ENCODE data around the gene ILF3. TPM values are rescaled to one million over a fixed set of nuclear protein-coding genes. Genes with fewer than 3 reads are reported as not detected.

ILF3 gene
- total and polyA plus RNA-seq, 2 of the 13 experiments (the other 11 are each of a cell fraction or from before 2014, with no cell fraction given) = 120 to 173 TPM

DNA sequence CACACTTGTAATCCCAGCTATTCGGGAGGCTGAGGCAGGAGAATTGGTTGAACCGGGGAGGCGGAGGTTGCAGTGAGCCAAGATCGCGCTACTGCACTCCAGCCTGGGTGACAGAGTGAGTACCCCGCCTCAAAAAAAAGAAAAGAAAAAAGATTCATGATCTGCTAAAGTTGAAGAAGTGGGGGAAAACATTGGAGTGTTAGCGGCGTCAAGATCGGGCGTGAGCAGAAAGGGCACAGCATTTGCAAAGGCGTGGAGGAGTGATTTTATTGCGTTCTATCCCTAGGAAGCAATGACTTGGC is 62.9 kb downstream of the ILF3 start:
- no peak for DNase-seq (ENCODE audit: low spot score)
- WGBS (ENCODE audit: low lambda C conversion rate) = 82% methylated on average over 12 of the region's 12 CpGs
- ATAC-seq = no peak
- H3K27ac ChIP-seq (ENCODE audit: extremely low read length, insufficient read depth, low read length) = peak overlapping the region; percentile 8
- FAIRE-seq = no peak
- peaks cover 27% of the 10 kb centered on the region for H4K20me1 ChIP-seq (ENCODE audit: insufficient read depth, low read length)
- intact Hi-C loops (cut with micrococcal nuclease; ENCODE audit: unreplicated experiment) = loop anchor here (1.0 to 10.0 kb wide), 5 partner anchors 32 to 147 kb away; partner anchors contain the start of gene TMED1
- H3K27me3 ChIP-seq (ENCODE audit: control insufficient read depth in 1 of 2, insufficient read depth in 2 of 2, low read length in 2 of 2) = no peaks in the 10 kb centered on the region; a peak in 1 of 5 replicates
- peaks cover 4 to 8% of the 10 kb centered on the region in 2 experiments for H3K36me3 ChIP-seq (replicated peaks in 1 of 2; ENCODE audit: control insufficient read depth in 1 of 2, insufficient read depth in 2 of 2, low read length in 2 of 2)
- ChIA-PET CTCF (ENCODE audit: low intra/inter-chr PET ratio, low total read pairs) (interaction anchor here (2.6 kb wide), 1 partner anchor 53 kb away, joined by 18 read pairs; no protein-coding TSS in a partner anchor), POLR2A (interaction anchor here (0.6 to 2.5 kb wide), 20 partner anchors 10 to 225 kb away, joined by 3 to 28 read pairs (median 4); partner anchors contain the start of genes QTRT1 and TMED1)
- H2AFZ ChIP-seq (ENCODE audit: low read length) = no peak overlapping the region
- no TSS peak for BruUV-seq (replicated peaks)
- H3K9ac ChIP-seq (ENCODE audit: insufficient read depth, low read depth, low read length) = no peak overlapping the region
- no peak overlapping the region for H3K4me3 ChIP-seq (replicated peaks in 1 of 3; ENCODE audit: insufficient read depth in 1 of 3, low read depth in 2 of 3, low read length in 3 of 3)
- in situ Hi-C loops (cut with HindIII; ENCODE audit: extremely low pct_ligation_motif_present, low pct_unique_long_range_greater_than_20kb) = loop anchor here (5.0 kb wide), 1 partner anchor 50 kb away; no protein-coding TSS in a partner anchor
- H3K9me3 ChIP-seq (ENCODE audit: low read length) = no peaks in the 10 kb centered on the region
- peaks cover 38% of the 10 kb centered on the region for H3K4me1 ChIP-seq (ENCODE audit: insufficient read depth, low read length)
- H3K4me2 ChIP-seq (ENCODE audit: low read depth, low read length) = peak overlapping the region; percentile 21
- H3K79me2 ChIP-seq (ENCODE audit: insufficient read depth, low read length) = peaks cover 39% of the 10 kb centered on the region
- TF ChIP-seq, protein P1, sequence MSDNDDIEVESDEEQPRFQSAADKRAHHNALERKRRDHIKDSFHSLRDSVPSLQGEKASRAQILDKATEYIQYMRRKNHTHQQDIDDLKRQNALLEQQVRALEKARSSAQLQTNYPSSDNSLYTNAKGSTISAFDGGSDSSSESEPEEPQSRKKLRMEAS (IDR thresholded peaks at IDR 0.05) = 0 out of 2 replicates have a peak, but pooled peaks have one; percentile 1
- TF ChIP-seq NPAS2 (CRISPR knock-in tag; IDR thresholded peaks at IDR 0.05; ENCODE audit: borderline replicate concordance) = no peak
- TF ChIP-seq MTA1 (CRISPR knock-in tag; IDR thresholded peaks at IDR 0.05; ENCODE audit: borderline replicate concordance) = no peak
- TF ChIP-seq MTF1 (CRISPR knock-in tag; IDR thresholded peaks at IDR 0.05) = no peak
- peak; percentile 18; the same call in 1 of the 2 replicates for TF ChIP-seq KMT2A (CRISPR knock-in tag; IDR thresholded peaks at IDR 0.05)
- peak; percentile 22; the same call in 1 of the 2 replicates for TF ChIP-seq SRY (CRISPR knock-in tag; IDR thresholded peaks at IDR 0.05)
- TF ChIP-seq, protein P2, sequence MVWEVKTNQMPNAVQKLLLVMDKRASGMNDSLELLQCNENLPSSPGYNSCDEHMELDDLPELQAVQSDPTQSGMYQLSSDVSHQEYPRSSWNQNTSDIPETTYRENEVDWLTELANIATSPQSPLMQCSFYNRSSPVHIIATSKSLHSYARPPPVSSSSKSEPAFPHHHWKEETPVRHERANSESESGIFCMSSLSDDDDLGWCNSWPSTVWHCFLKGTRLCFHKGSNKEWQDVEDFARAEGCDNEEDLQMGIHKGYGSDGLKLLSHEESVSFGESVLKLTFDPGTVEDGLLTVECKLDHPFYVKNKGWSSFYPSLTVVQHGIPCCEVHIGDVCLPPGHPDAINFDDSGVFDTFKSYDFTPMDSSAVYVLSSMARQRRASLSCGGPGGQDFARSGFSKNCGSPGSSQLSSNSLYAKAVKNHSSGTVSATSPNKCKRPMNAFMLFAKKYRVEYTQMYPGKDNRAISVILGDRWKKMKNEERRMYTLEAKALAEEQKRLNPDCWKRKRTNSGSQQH (CRISPR knock-in tag; IDR thresholded peaks at IDR 0.05; ENCODE audit: low read depth) = 0 out of 2 replicates have a peak, but pooled peaks have one; percentile 46
- TF ChIP-seq ZNF224 (CRISPR knock-in tag; IDR thresholded peaks at IDR 0.05) = 0 out of 2 replicates have a peak, but pooled peaks have one; percentile 28
- TF ChIP-seq, protein P3, sequence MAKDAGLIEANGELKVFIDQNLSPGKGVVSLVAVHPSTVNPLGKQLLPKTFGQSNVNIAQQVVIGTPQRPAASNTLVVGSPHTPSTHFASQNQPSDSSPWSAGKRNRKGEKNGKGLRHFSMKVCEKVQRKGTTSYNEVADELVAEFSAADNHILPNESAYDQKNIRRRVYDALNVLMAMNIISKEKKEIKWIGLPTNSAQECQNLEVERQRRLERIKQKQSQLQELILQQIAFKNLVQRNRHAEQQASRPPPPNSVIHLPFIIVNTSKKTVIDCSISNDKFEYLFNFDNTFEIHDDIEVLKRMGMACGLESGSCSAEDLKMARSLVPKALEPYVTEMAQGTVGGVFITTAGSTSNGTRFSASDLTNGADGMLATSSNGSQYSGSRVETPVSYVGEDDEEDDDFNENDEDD (CRISPR knock-in tag; IDR thresholded peaks at IDR 0.05; ENCODE audit: borderline replicate concordance) = 0 out of 2 replicates have a peak, but pooled peaks have one; percentile 10
- TF ChIP-seq, protein P4, sequence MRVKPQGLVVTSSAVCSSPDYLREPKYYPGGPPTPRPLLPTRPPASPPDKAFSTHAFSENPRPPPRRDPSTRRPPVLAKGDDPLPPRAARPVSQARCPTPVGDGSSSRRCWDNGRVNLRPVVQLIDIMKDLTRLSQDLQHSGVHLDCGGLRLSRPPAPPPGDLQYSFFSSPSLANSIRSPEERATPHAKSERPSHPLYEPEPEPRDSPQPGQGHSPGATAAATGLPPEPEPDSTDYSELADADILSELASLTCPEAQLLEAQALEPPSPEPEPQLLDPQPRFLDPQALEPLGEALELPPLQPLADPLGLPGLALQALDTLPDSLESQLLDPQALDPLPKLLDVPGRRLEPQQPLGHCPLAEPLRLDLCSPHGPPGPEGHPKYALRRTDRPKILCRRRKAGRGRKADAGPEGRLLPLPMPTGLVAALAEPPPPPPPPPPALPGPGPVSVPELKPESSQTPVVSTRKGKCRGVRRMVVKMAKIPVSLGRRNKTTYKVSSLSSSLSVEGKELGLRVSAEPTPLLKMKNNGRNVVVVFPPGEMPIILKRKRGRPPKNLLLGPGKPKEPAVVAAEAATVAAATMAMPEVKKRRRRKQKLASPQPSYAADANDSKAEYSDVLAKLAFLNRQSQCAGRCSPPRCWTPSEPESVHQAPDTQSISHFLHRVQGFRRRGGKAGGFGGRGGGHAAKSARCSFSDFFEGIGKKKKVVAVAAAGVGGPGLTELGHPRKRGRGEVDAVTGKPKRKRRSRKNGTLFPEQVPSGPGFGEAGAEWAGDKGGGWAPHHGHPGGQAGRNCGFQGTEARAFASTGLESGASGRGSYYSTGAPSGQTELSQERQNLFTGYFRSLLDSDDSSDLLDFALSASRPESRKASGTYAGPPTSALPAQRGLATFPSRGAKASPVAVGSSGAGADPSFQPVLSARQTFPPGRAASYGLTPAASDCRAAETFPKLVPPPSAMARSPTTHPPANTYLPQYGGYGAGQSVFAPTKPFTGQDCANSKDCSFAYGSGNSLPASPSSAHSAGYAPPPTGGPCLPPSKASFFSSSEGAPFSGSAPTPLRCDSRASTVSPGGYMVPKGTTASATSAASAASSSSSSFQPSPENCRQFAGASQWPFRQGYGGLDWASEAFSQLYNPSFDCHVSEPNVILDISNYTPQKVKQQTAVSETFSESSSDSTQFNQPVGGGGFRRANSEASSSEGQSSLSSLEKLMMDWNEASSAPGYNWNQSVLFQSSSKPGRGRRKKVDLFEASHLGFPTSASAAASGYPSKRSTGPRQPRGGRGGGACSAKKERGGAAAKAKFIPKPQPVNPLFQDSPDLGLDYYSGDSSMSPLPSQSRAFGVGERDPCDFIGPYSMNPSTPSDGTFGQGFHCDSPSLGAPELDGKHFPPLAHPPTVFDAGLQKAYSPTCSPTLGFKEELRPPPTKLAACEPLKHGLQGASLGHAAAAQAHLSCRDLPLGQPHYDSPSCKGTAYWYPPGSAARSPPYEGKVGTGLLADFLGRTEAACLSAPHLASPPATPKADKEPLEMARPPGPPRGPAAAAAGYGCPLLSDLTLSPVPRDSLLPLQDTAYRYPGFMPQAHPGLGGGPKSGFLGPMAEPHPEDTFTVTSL (CRISPR knock-in tag; IDR thresholded peaks at IDR 0.05; ENCODE audit: borderline replicate concordance) = 0 out of 2 replicates have a peak, but pooled peaks have one; percentile 29
- TF ChIP-seq NR2F1 (CRISPR knock-in tag; IDR thresholded peaks at IDR 0.05) = 0 out of 4 replicates have a peak, but pooled peaks of 1 of the 2 experiments have one; percentile 9
- 0 out of 2 replicates have a peak, but pooled peaks have one; percentile 37 for TF ChIP-seq ZMYM3 (CRISPR knock-in tag; IDR thresholded peaks at IDR 0.05)
- TF ChIP-seq, protein P5, sequence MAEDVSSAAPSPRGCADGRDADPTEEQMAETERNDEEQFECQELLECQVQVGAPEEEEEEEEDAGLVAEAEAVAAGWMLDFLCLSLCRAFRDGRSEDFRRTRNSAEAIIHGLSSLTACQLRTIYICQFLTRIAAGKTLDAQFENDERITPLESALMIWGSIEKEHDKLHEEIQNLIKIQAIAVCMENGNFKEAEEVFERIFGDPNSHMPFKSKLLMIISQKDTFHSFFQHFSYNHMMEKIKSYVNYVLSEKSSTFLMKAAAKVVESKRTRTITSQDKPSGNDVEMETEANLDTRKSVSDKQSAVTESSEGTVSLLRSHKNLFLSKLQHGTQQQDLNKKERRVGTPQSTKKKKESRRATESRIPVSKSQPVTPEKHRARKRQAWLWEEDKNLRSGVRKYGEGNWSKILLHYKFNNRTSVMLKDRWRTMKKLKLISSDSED (CRISPR knock-in tag; IDR thresholded peaks at IDR 0.05) = no peak

All from HepG2 (cell line).